PC-9 (cell line): Measurements from ENCODE around the gene TIMMDC1. TPM values are rescaled to one million over a fixed set of nuclear protein-coding genes. Genes with fewer than 3 reads are reported as not detected.

Experiments
- BruUV-seq: library from RNA; stranded (reverse); fragments of 400-500 nt; replicated peaks from 2 replicates; lab custom pipeline; 2021; lab: Mats Ljungman, UMichigan
- CTCF ChIA-PET: fragments of 300-600 bp; sonication (Branson Sonifier 250); formaldehyde crosslinking; loops from one replicate; lab custom pipeline; 2022; ENCODE audit warnings: antibody characterized with exemption; lab: Charles Lee
- POLR2A ChIA-PET: fragments of 300-600 bp; sonication (Branson Sonifier 250); formaldehyde crosslinking; loops from one replicate; lab custom pipeline; 2022; ENCODE audit warnings: antibody characterized with exemption; ENCODE audit not compliant: unreplicated experiment; lab: Charles Lee
- DNase-seq, 2 experiments: peaks; one replicate each; pipeline versions ENCODE4 v3.0.0 to v3.0.0-alpha.2; 2015 to 2022; ENCODE audit warnings: mixed read lengths in 1 of 2
- H2AFZ ChIP-seq: fragments of 200-600 bp; sonication (generic); 2 replicates; pipeline ENCODE4 v1.8.1; 2017; ENCODE audit warnings: antibody characterized with exemption
- H3F3A ChIP-seq: fragments of 200-600 bp; sonication (generic); 2 replicates; pipeline ENCODE4 v1.8.1; 2017; ENCODE audit warnings: antibody characterized with exemption, mild to moderate bottlenecking, low read depth; ENCODE audit not compliant: insufficient read depth
- H3K27ac ChIP-seq: fragments of 200-600 bp; sonication (generic); 2 replicates; pipeline ENCODE4 v1.6.1; 2016; ENCODE audit warnings: mixed run types
- H3K27me3 ChIP-seq: fragments of 200-600 bp; sonication (generic); 2 replicates; pipeline ENCODE4 v1.6.1; 2016; ENCODE audit warnings: low read depth, mixed run types; ENCODE audit not compliant: insufficient read depth
- H3K36me3 ChIP-seq: fragments of 200-600 bp; sonication (generic); 2 replicates; pipeline ENCODE4 v1.6.1; 2016; ENCODE audit warnings: low read depth, mixed run types
- H3K4me1 ChIP-seq: fragments of 200-600 bp; sonication (generic); replicated peaks from 2 replicates; pipeline ENCODE4 v1.6.1; 2016; ENCODE audit warnings: mixed run types; ENCODE audit not compliant: insufficient read depth
- H3K4me2 ChIP-seq: fragments of 200-600 bp; sonication (generic); 2 replicates; pipeline ENCODE4 v1.6.1; 2017; ENCODE audit warnings: mixed run types
- H3K4me3 ChIP-seq: fragments of 200-600 bp; sonication (generic); 2 replicates; pipeline ENCODE4 v1.6.1; 2016; ENCODE audit warnings: mixed run types
- H3K79me2 ChIP-seq: fragments of 200-600 bp; sonication (generic); 2 replicates; pipeline ENCODE4 v1.6.1; 2017; ENCODE audit warnings: low read depth, mixed run types
- H3K9me2 ChIP-seq: fragments of 200-600 bp; sonication (generic); 2 replicates; pipeline ENCODE4 v1.8.1; 2017; ENCODE audit warnings: mild to moderate bottlenecking; ENCODE audit not compliant: insufficient read depth
- H3K9me3 ChIP-seq: fragments of 200-600 bp; sonication (generic); 2 replicates; pipeline ENCODE4 v1.8.1; 2016; ENCODE audit warnings: low read depth; ENCODE audit not compliant: insufficient read depth
- H4K20me1 ChIP-seq: fragments of 200-600 bp; sonication (generic); 2 replicates; pipeline ENCODE4 v1.8.1; 2017; ENCODE audit not compliant: insufficient read depth
- CTCF ChIP-seq: fragments of 200-600 bp; sonication (generic); conservative IDR thresholded peaks from 2 replicates; pipeline ENCODE4 v1.6.1; 2017; ENCODE audit warnings: mixed run types, antibody characterized with exemption, mild to moderate bottlenecking, moderate library complexity
- EZH2 ChIP-seq: fragments of 200-600 bp; sonication (generic); IDR thresholded peaks from 2 replicates; pipeline ENCODE4 v1.8.0; 2017; ENCODE audit warnings: antibody characterized with exemption, low read depth
- intact Hi-C: fragments of 100-400 bp; cut with micrococcal nuclease; formaldehyde crosslinking; loops from one replicate; pipeline ENCODE4 v1.10.0; 2022; ENCODE audit not compliant: unreplicated experiment
- total RNA-seq: library from RNA; stranded (reverse); gene quantifications from 2 replicates; pipeline ENCODE4 v1.2.3, GENCODE V29; 2021

TIMMDC1 gene
- total RNA-seq, 1 experiment from 2014 or later = 145 TPM

GRCh38 chr3:119500901-119501300, 2.6 kb downstream of the TIMMDC1 start:
- intact Hi-C loops = no loop called here
- H3K27ac ChIP-seq = no peak overlapping the region

GRCh38 chr3:119506631-119507030, 8.3 kb downstream of the TIMMDC1 start:
- no peaks in the 10 kb centered on the region for H3K9me3 ChIP-seq
- no peak overlapping the region for H3K4me3 ChIP-seq
- POLR2A ChIA-PET = no interaction called here
- no peaks in the 10 kb centered on the region for H3K4me1 ChIP-seq
- TF ChIP-seq EZH2 (no peak), CTCF (no peak)
- H3K4me2 ChIP-seq = no peak overlapping the region
- CTCF ChIA-PET = no interaction called here
- H3F3A ChIP-seq = no peaks in the 10 kb centered on the region; the same call in 1 of the 2 replicates
- BruUV-seq = no TSS peak
- H2AFZ ChIP-seq = no peak overlapping the region
- H3K9me2 ChIP-seq = no peaks in the 10 kb centered on the region
- intact Hi-C loops = no loop called here
- no peak overlapping the region for H3K27ac ChIP-seq
- 0 out of 2 replicates have a peak, but pooled peaks cover 2% of the 10 kb centered on the region for H3K79me2 ChIP-seq
- H4K20me1 ChIP-seq = no peaks in the 10 kb centered on the region
- no peaks in the 10 kb centered on the region for H3K27me3 ChIP-seq
- H3K36me3 ChIP-seq = peaks cover 24% of the 10 kb centered on the region
- DNase-seq = no peak

More at GRCh38 chr3:119500901-119501300, 2.6 kb downstream of the TIMMDC1 start:
- Histone ChIP-seq H3K36me3 (peaks cover 13% of the 10 kb centered on the region; the same call in 1 of the 2 replicates), H3K79me2 (peaks cover 30% of the 10 kb centered on the region), H3K27me3 (no peaks in the 10 kb centered on the region), H2AFZ (no peak overlapping the region), H3K4me1 (peaks cover 24% of the 10 kb centered on the region; the same call in 1 of the 2 replicates), H4K20me1 (no peaks in the 10 kb centered on the region; the same call in 1 of the 2 replicates), H3K9me3 (no peaks in the 10 kb centered on the region), H3K4me2 (peak overlapping the region; percentile 81), H3K9me2 (no peaks in the 10 kb centered on the region), H3K4me3 (no peak overlapping the region), H3F3A (0 out of 2 replicates have a peak, but pooled peaks cover 2% of the 10 kb centered on the region)
- POLR2A ChIA-PET = interaction anchor here (0.7 kb wide), 2 partner anchors 600 to 916 kb away, joined by 3 to 7 read pairs; no protein-coding TSS in a partner anchor
- CTCF ChIA-PET = no interaction called here
- no TSS peak for BruUV-seq
- TF ChIP-seq EZH2 (no peak), CTCF (no peak)
- DNase-seq = no peak

GRCh38 chr3:119507404-119507803, 9.1 kb downstream of the TIMMDC1 start:
- Histone ChIP-seq H3K27ac (no peak overlapping the region), H3K79me2 (0 out of 2 replicates have a peak, but pooled peaks cover 2% of the 10 kb centered on the region), H2AFZ (no peak overlapping the region), H3K4me1 (no peaks in the 10 kb centered on the region), H3K4me2 (no peak overlapping the region), H3K4me3 (no peak overlapping the region), H3K36me3 (peaks cover 27% of the 10 kb centered on the region), H4K20me1 (no peaks in the 10 kb centered on the region), H3F3A (no peaks in the 10 kb centered on the region; the same call in 1 of the 2 replicates), H3K27me3 (no peaks in the 10 kb centered on the region), H3K9me3 (no peaks in the 10 kb centered on the region), H3K9me2 (no peaks in the 10 kb centered on the region)
- intact Hi-C loops = no loop called here
- ChIA-PET POLR2A (no interaction called here), CTCF (no interaction called here)
- no peak for DNase-seq
- no TSS peak for BruUV-seq
- TF ChIP-seq EZH2 (no peak), CTCF (no peak)
